OCI-LY3 (cell line): ENCODE data around the gene TUFT1.
"Not testable (repeated sequence)": the region's sequence is repeated elsewhere in the genome, so short reads cannot be mapped to it uniquely, and the experiment has no call there.

ENCODE experiments used
- H2AFZ ChIP-seq: fragments of 200-600, 300-600 bp; shearing (Covaris generic); 2 replicates; pipeline ENCODE4 v1.6.0; 2014; ENCODE audit warnings: antibody characterized with exemption, low read depth, low read length
- H3K27ac ChIP-seq: fragments of 200-600, 300-600 bp; sonication (generic); 2 replicates; pipeline ENCODE4 v1.5.1; 2014; ENCODE audit warnings: mild to moderate bottlenecking, low read length, moderate library complexity, mixed read lengths
- H3K27me3 ChIP-seq: fragments of 200-600, 300-600 bp; sonication (generic); 2 replicates; pipeline ENCODE4 v1.6.1; 2014; ENCODE audit warnings: low read depth, low read length, mixed read lengths
- H3K36me3 ChIP-seq: fragments of 200-600, 300-600 bp; sonication (generic); replicated peaks from 2 replicates; pipeline ENCODE3; 2014; ENCODE audit warnings: low read depth, low read length, mixed read lengths
- H3K4me1 ChIP-seq: fragments of 300-600, 200-600 bp; sonication (generic); 2 replicates; pipeline ENCODE4 v1.6.1; 2014; ENCODE audit warnings: low read length, mixed read lengths
- H3K4me2 ChIP-seq: fragments of 200-600, 300-600 bp; sonication (generic); 2 replicates; pipeline ENCODE4 v1.6.1; 2014; ENCODE audit warnings: low read length, mixed read lengths
- H3K4me3 ChIP-seq: fragments of 300-600, 200-600 bp; sonication (generic); 2 replicates; pipeline ENCODE4 v1.5.1; 2014; ENCODE audit warnings: antibody characterized with exemption, mild to moderate bottlenecking, low read length, moderate library complexity
- H3K79me2 ChIP-seq: fragments of 300-600, 200-600 bp; shearing (Covaris generic); 2 replicates; pipeline ENCODE4 v1.6.1; 2014; ENCODE audit warnings: mild to moderate bottlenecking, low read length, mixed read lengths
- H3K9ac ChIP-seq: fragments of 300-600, 200-600 bp; shearing (Covaris generic); 2 replicates; pipeline ENCODE4 v1.6.0; 2014; ENCODE audit warnings: mild to moderate bottlenecking, low read length, moderate library complexity
- H3K9me3 ChIP-seq: fragments of 200-600, 300-600 bp; shearing (Covaris generic); 2 replicates; pipeline ENCODE4 v1.6.1; 2014; ENCODE audit warnings: low read length, mixed read lengths; ENCODE audit not compliant: insufficient read depth
- H4K20me1 ChIP-seq: fragments of 200-600, 300-600 bp; sonication (generic); 2 replicates; pipeline ENCODE4 v1.6.1; 2016; ENCODE audit warnings: low read length, mixed read lengths; ENCODE audit not compliant: insufficient read depth
- CTCF ChIP-seq: fragments of 200-600, 300-600 bp; sonication (generic); IDR thresholded peaks from 2 replicates; pipeline ENCODE4 v1.5.1; 2014; ENCODE audit warnings: antibody characterized with exemption, low read length, low read depth
- EZH2phosphoT487 ChIP-seq: fragments of 200-600 bp; shearing (Covaris generic); IDR thresholded peaks from 2 replicates; pipeline ENCODE4 v1.6.1; 2018; ENCODE audit warnings: antibody characterized with exemption, mixed run types, low read depth

Gene TUFT1

GRCh38 chr1:151596166-151596953 is 56.3 kb downstream of the TUFT1 start:
- H3K9ac ChIP-seq: no peak overlapping the region
- no peaks in the 10 kb centered on the region for H3K79me2 ChIP-seq
- no peaks in the 10 kb centered on the region for H4K20me1 ChIP-seq
- H3K4me1 ChIP-seq: peaks cover 4% of the 10 kb centered on the region; the same call in 1 of the 2 replicates
- no peak overlapping the region for H3K4me3 ChIP-seq
- no peaks in the 10 kb centered on the region for H3K27me3 ChIP-seq
- H2AFZ ChIP-seq: no peak overlapping the region
- no peak overlapping the region for H3K4me2 ChIP-seq
- H3K36me3 ChIP-seq: no peaks in the 10 kb centered on the region
- TF ChIP-seq EZH2phosphoT487 (no peak), CTCF (no peak)
- no peak overlapping the region for H3K27ac ChIP-seq
- no peaks in the 10 kb centered on the region for H3K9me3 ChIP-seq

DNA sequence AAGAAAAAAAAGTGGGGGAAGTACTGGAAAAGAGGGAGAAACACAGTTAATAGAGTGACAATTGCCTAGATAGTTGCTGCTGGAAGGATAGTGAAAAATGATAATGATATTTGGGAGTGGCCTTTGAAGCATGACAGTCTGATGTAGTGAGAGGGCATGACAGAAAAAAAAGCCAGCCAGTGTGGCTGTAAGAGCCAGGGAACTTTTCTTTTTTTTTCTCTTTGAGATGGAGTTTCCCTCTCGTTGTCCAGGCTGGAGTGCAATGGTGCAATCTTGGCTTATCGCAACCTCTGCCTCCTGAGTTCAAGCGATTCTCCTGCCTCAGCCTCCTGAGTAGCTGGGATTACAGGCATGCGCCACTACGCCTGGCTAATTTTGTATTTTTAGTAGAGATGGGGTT is 62.4 kb downstream of the TUFT1 start:
- not testable (repeated sequence) for H3K9me3 ChIP-seq, H3K27ac ChIP-seq, H2AFZ ChIP-seq, H3K4me1 ChIP-seq, H3K4me2 ChIP-seq, H3K79me2 ChIP-seq, H3K27me3 ChIP-seq, H3K4me3 ChIP-seq, H3K9ac ChIP-seq, H4K20me1 ChIP-seq, H3K36me3 ChIP-seq

DNA sequence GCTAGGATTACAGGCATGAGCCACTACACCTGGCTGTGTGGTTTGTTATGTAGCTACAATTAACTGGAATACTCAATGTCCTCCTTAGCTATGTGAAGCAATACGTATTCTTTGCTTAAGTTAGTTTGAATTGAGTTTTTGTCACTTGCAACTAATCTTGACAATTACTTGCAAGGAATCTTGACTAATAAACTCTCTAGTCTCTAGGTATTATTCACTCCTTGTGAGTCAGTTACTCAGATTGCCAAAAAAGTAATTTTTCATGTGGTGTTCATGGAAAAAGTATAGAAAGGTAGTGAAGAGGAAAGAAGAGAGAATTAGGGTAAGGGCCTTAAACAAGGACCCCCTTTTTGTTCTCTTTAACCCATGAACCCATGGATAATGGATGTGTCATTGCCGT is 64.2 kb downstream of the TUFT1 start:
- Histone ChIP-seq H3K9me3 (no peaks in the 10 kb centered on the region), H3K4me2 (no peak overlapping the region), H2AFZ (no peak overlapping the region), H4K20me1 (no peaks in the 10 kb centered on the region), H3K36me3 (no peaks in the 10 kb centered on the region), H3K9ac (no peak overlapping the region), H3K4me1 (no peaks in the 10 kb centered on the region), H3K27ac (no peak overlapping the region), H3K4me3 (no peak overlapping the region), H3K27me3 (peaks cover 5% of the 10 kb centered on the region), H3K79me2 (no peaks in the 10 kb centered on the region)
- TF ChIP-seq EZH2phosphoT487 (no peak), CTCF (no peak)

DNA sequence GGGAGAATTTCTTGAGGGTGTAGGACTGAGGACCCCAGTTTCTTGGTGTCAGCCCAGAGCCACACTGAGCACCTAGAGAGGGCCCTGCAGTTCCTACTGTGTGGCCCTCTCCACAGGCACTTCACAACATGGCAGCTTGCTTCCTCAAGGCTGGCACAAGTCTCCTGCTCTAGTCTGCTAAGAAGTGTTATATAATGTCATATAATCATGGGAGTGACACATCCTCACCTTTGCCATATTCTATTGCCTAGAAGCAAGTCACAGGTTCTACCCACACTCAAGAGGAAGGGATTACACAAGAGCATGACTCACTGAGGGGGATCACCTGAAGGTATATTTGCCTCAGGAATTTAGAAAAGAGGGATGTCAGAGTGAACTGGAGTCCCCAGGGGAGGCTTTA is 66.3 kb downstream of the TUFT1 start:
- no peak overlapping the region for H3K9ac ChIP-seq
- H2AFZ ChIP-seq: no peak overlapping the region
- H3K4me3 ChIP-seq: no peak overlapping the region
- no peaks in the 10 kb centered on the region for H4K20me1 ChIP-seq
- H3K27ac ChIP-seq: no peak overlapping the region
- no peaks in the 10 kb centered on the region for H3K36me3 ChIP-seq
- H3K79me2 ChIP-seq: no peaks in the 10 kb centered on the region
- H3K27me3 ChIP-seq: peaks cover 5% of the 10 kb centered on the region
- H3K4me1 ChIP-seq: peaks cover 5% of the 10 kb centered on the region
- no peaks in the 10 kb centered on the region for H3K9me3 ChIP-seq
- no peak overlapping the region for H3K4me2 ChIP-seq
- TF ChIP-seq EZH2phosphoT487: no peak
- no peak for TF ChIP-seq CTCF
